Mammary epithelial cell (primary cell): ENCODE results near the gene UGT2B17.

ENCODE experiments used
- CTCF ChIP-seq, 2 donors: IDR thresholded peaks in 1 of 2; conservative IDR thresholded peaks in 1 of 2; 2 replicates each; pipeline ENCODE4 v1.5.1; 2011 to 2012; ENCODE audit warnings: inconsistent platforms in 2 of 2, low read length in 2 of 2, mild to moderate bottlenecking in 2 of 2, control low read depth in 1 of 2, low read depth in 1 of 2; ENCODE audit not compliant: insufficient read depth in 1 of 2; ENCODE audit errors: extremely low read depth in 1 of 2
- EZH2 ChIP-seq: IDR thresholded peaks from 2 replicates; pipeline ENCODE4 v1.6.1; 2012; ENCODE audit warnings: low read length, inconsistent platforms, borderline replicate concordance

- TF ChIP-seq CTCF (conservative IDR thresholded peaks at IDR 0.05 in 1 of 2, IDR thresholded peaks at IDR 0.05 in 1 of 2; ENCODE audit: extremely low read depth in 1 of 2, insufficient read depth in 1 of 2, low read depth in 1 of 2, low read length in 2 of 2) (no peak), EZH2 (no peak)
These were observed 30.1 kb upstream of the UGT2B17 start for GRCh38 chr4:68606240-68606639.
